HFF-Myc (cell line): ENCODE measurements around the gene TDRD3.

ENCODE experiments used
- DNase-seq: peaks from one replicate; pipeline ENCODE4 v3.0.0-alpha.2; 2011; ENCODE audit warnings: low read depth; ENCODE audit errors: extremely low read depth
- H3K4me3 ChIP-seq: replicated peaks from 2 replicates; pipeline ENCODE4 v1.5.1; 2011; ENCODE audit warnings: low read depth, mild to moderate bottlenecking, control low read depth, low read length
- CTCF ChIP-seq: IDR thresholded peaks from 2 replicates; pipeline ENCODE4 v1.5.1; 2012; ENCODE audit warnings: mild to moderate bottlenecking, low read depth, low read length, control low read depth; ENCODE audit errors: missing control alignments

Gene TDRD3

GRCh38 chr13:60379837-60380565, 17.0 kb upstream of the TDRD3 start:
- DNase-seq = no peak
- TF ChIP-seq CTCF = peak; percentile 16

DNA sequence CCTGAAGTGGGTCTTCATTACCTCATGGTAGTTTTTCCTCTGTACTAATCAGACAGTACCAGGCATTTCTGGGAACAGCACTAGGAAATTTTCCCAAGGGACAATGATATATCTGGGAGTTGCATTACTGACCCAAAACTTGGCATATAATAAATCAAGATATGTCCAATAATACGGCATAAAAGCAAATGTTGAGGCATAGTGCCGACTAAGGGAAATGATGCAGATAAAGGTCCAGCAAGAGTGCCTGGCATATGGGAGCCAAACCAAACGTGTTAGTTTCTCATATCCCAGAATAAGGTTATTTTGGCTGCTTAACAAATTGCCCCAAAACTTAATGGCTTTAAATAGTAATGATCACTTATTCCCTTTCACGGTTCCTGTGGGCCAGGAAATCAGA, 12.1 kb upstream of the TDRD3 start:
- no peak overlapping the region for H3K4me3 ChIP-seq
- DNase-seq = no peak
- TF ChIP-seq CTCF = no peak

More at GRCh38 chr13:60379837-60380565, 17.0 kb upstream of the TDRD3 start:
- H3K4me3 ChIP-seq = no peak overlapping the region

- DNase-seq = no peak
- TF ChIP-seq CTCF = no peak
Observed at GRCh38 chr13:60386250-60386649, 10.8 kb upstream of the TDRD3 start.

DNA sequence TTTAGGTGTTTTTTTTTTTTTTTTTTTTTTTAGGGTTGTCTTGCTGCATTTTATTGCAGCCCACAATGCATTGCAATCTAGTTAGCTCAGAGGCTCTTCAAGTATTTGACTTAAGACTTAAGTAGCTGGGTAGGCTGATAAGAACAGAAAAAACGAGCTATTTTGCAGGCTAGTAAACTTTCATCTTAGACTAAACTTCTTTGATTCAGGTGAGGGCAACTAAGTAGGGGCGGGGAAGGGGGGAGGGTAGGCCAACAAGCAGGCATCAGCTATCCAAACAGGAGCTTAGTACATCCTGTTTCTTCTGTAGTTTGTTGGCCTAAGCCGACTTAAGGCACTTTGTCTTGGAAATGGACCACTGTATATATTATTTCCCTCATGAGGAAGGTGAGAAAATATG, 4.9 kb upstream of the TDRD3 start:
- H3K4me3 ChIP-seq = no peak overlapping the region
- TF ChIP-seq CTCF = no peak
- no peak for DNase-seq

More at GRCh38 chr13:60386250-60386649, 10.8 kb upstream of the TDRD3 start:
- no peak overlapping the region for H3K4me3 ChIP-seq

GRCh38 chr13:60395971-60396782, 843 bp upstream of the TDRD3 start:
- DNase-seq = peak; percentile 72
- H3K4me3 ChIP-seq = peak overlapping the region; percentile 84
- no peak for TF ChIP-seq CTCF

GRCh38 chr13:60397704-60398378, 821 bp downstream of the TDRD3 start:
- no peak for DNase-seq
- H3K4me3 ChIP-seq = peak overlapping the region; percentile 84
- no peak for TF ChIP-seq CTCF
